SK-N-MC (cell line): Measurements from ENCODE around the gene HABP4.

ENCODE experiments used
- DNase-seq: peaks from one replicate; pipeline ENCODE4 v3.0.0-alpha.2; 2011; ENCODE audit warnings: low read depth, low spot score
- H3K27ac ChIP-seq: fragments of 200-600 bp; sonication (generic); 2 replicates; pipeline ENCODE4 v1.5.1; 2016; ENCODE audit warnings: mixed run types
- H3K36me3 ChIP-seq: fragments of 200-600 bp; sonication (generic); 2 replicates; pipeline ENCODE4 v1.6.1; 2017; ENCODE audit warnings: antibody characterized with exemption, low read length, mixed read lengths; ENCODE audit not compliant: insufficient read depth
- H3K4me3 ChIP-seq: fragments of 200-600 bp; sonication (generic); 2 replicates; pipeline ENCODE4 v1.5.1; 2016
- H3K9ac ChIP-seq: fragments of 200-600 bp; sonication (generic); 2 replicates; pipeline ENCODE4 v1.8.0; 2017; ENCODE audit warnings: mixed run types, mixed read lengths; ENCODE audit not compliant: insufficient read length
- H3K9me3 ChIP-seq: fragments of 200-600 bp; sonication (generic); 2 replicates; pipeline ENCODE4 v1.6.1; 2017; ENCODE audit warnings: low read depth, mild to moderate bottlenecking, antibody characterized with exemption, low read length, moderate library complexity, mixed read lengths
- EZH2 ChIP-seq: fragments of 200-600 bp; sonication (generic); IDR thresholded peaks from one replicate; pipeline ENCODE4 v1.6.1; 2017; ENCODE audit warnings: antibody characterized with exemption
- FOXP2 ChIP-seq: optimal IDR thresholded peaks from 2 replicates; pipeline ENCODE3; 2011; ENCODE audit warnings: mild to moderate bottlenecking, moderate library complexity; ENCODE audit not compliant: insufficient read depth; ENCODE audit errors: extremely low read length, control extremely low read depth
- POLR2AphosphoS5 ChIP-seq: IDR thresholded peaks from 2 replicates; pipeline ENCODE4 v1.6.1; 2012; ENCODE audit warnings: mild to moderate bottlenecking, low read depth, low read length, borderline replicate concordance

HABP4 gene

DNA sequence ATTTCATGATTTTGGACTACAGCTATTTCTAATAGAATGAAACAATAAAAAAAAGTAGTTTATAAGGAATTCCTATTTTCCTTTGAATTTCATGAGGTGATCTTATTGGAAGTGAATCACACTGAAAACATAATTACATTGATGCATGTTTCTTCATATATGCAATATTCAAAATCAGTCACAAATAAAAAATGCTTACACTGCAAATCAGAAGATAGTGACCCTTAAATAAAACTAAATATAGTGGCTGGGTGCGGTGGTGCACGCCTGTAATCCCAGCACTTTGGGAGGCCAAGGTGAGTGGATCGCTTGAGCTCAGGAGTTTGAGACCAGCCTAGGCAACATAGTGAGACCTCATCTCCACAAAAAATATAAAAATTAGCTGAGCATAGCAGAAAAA is 90.1 kb downstream of the HABP4 start:
- H3K36me3 ChIP-seq: 0 out of 2 replicates have a peak, but pooled peaks cover 3% of the 10 kb centered on the region
- H3K4me3 ChIP-seq: no peak overlapping the region
- no peak overlapping the region for H3K27ac ChIP-seq
- H3K9ac ChIP-seq: no peak overlapping the region
- no peaks in the 10 kb centered on the region for H3K9me3 ChIP-seq
- no peak for DNase-seq
- TF ChIP-seq FOXP2 (no peak), POLR2AphosphoS5 (no peak), EZH2 (no peak)
